Suprapubic skin (tissue), 4 donors: ENCODE data around the gene GALNT18.

Experiments used
- CTCF ChIP-seq, 2 donors: fragments of 200-600 bp in 1 of 2; fragments of 450-650 bp in 1 of 2; sonication (generic) in 1 of 2; IDR thresholded peaks; one replicate each; pipeline ENCODE4 v1.5.1; 2016 to 2019; ENCODE audit warnings: antibody characterized with exemption in 2 of 2, mild to moderate bottlenecking in 1 of 2, moderate library complexity in 1 of 2
- POLR2A ChIP-seq, 2 donors: fragments of 450-650 bp; IDR thresholded peaks; one replicate each; pipeline ENCODE4 v1.6.1; 2017; ENCODE audit warnings: antibody characterized with exemption in 2 of 2, mild to moderate bottlenecking in 2 of 2, moderate library complexity in 2 of 2
- POLR2AphosphoS5 ChIP-seq, 3 donors: sonication (generic); formaldehyde crosslinking; IDR thresholded peaks; one replicate each; pipeline ENCODE4 v1.6.1; 2017; ENCODE audit warnings: antibody characterized with exemption in 3 of 3

- no peak for TF ChIP-seq CTCF (IDR thresholded peaks at IDR 0.05)
- TF ChIP-seq POLR2A (IDR thresholded peaks at IDR 0.05), result no peak
- TF ChIP-seq POLR2AphosphoS5 (IDR thresholded peaks at IDR 0.05), result no peak
Observed at GRCh38 chr11:11602011-11602410, 19.8 kb downstream of the GALNT18 start.
